ENCODE results near the gene CEP112. TPM values are rescaled to one million over a fixed set of nuclear protein-coding genes. Genes with fewer than 3 reads are reported as not detected.

CEP112 gene
- total and polyA plus RNA-seq, 2 of the 4 experiments (the other 2 are of a cell fraction), result 2.5 to 5.6 TPM

DNA sequence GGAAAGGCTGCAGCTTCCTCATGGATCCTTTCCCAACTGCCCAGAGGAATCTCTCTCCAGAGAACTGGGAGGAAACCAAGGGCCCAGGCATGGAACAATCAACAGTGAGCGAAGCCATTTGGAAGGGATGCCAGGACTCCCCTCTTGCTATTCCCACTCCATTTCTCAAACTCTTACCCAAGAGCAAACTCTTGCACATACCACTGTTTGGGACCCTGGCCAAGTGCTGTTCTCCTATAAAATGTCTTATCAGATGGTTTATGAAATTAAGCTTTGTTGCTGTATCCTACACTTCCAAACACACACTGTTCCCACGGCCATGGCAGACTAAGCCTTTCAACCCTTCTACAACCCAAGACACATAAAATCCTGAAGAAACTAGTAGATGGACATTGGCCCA lies 582.2 kb downstream of the CEP112 start:
- H4K20me1 ChIP-seq (ENCODE audit: insufficient read depth, low read length), result no peaks in the 10 kb centered on the region
- no peak overlapping the region for H2AFZ ChIP-seq (replicated peaks; ENCODE audit: low read length, poor library complexity)
- H3K14ac ChIP-seq (replicated peaks; ENCODE audit: low read depth, low read length), result no peak overlapping the region
- no peak overlapping the region for H2BK5ac ChIP-seq (ENCODE audit: low read depth, low read length, poor library complexity, severe bottlenecking)
- TF ChIP-seq POLR2A (IDR thresholded peaks at IDR 0.05; ENCODE audit: low read depth, low read length) (no peak), SMC3 (IDR thresholded peaks at IDR 0.05; ENCODE audit: low read depth, low read length) (no peak), MXI1 (IDR thresholded peaks at IDR 0.05; ENCODE audit: borderline replicate concordance, low read depth, low read length) (no peak), FOS (IDR thresholded peaks at IDR 0.05; ENCODE audit: low read depth, low read length) (no peak), RFX5 (IDR thresholded peaks at IDR 0.05; ENCODE audit: low read depth, low read length) (no peak), CHD1 (IDR thresholded peaks at IDR 0.05; ENCODE audit: low read depth, low read length) (no peak), BHLHE40 (IDR thresholded peaks at IDR 0.05; ENCODE audit: low read depth, low read length) (no peak), RAD21 (IDR thresholded peaks at IDR 0.05; ENCODE audit: low read length) (no peak), RCOR1 (IDR thresholded peaks at IDR 0.05; ENCODE audit: insufficient replicate concordance, low read length) (no peak), NFE2L2 (IDR thresholded peaks at IDR 0.05; ENCODE audit: low read depth, low read length) (no peak), MAFK (IDR thresholded peaks at IDR 0.05; ENCODE audit: low read depth, low read length) (no peak), MAZ (IDR thresholded peaks at IDR 0.05; ENCODE audit: borderline replicate concordance, low read depth, low read length) (no peak)
- TF ChIP-seq, protein P1, sequence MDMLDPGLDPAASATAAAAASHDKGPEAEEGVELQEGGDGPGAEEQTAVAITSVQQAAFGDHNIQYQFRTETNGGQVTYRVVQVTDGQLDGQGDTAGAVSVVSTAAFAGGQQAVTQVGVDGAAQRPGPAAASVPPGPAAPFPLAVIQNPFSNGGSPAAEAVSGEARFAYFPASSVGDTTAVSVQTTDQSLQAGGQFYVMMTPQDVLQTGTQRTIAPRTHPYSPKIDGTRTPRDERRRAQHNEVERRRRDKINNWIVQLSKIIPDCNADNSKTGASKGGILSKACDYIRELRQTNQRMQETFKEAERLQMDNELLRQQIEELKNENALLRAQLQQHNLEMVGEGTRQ (IDR thresholded peaks at IDR 0.05; ENCODE audit: low read depth, low read length), result no peak
- TF ChIP-seq, protein P2, sequence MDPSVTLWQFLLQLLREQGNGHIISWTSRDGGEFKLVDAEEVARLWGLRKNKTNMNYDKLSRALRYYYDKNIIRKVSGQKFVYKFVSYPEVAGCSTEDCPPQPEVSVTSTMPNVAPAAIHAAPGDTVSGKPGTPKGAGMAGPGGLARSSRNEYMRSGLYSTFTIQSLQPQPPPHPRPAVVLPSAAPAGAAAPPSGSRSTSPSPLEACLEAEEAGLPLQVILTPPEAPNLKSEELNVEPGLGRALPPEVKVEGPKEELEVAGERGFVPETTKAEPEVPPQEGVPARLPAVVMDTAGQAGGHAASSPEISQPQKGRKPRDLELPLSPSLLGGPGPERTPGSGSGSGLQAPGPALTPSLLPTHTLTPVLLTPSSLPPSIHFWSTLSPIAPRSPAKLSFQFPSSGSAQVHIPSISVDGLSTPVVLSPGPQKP (IDR thresholded peaks at IDR 0.05; ENCODE audit: borderline replicate concordance, low read depth, low read length), result no peak
- TF ChIP-seq, protein P3, sequence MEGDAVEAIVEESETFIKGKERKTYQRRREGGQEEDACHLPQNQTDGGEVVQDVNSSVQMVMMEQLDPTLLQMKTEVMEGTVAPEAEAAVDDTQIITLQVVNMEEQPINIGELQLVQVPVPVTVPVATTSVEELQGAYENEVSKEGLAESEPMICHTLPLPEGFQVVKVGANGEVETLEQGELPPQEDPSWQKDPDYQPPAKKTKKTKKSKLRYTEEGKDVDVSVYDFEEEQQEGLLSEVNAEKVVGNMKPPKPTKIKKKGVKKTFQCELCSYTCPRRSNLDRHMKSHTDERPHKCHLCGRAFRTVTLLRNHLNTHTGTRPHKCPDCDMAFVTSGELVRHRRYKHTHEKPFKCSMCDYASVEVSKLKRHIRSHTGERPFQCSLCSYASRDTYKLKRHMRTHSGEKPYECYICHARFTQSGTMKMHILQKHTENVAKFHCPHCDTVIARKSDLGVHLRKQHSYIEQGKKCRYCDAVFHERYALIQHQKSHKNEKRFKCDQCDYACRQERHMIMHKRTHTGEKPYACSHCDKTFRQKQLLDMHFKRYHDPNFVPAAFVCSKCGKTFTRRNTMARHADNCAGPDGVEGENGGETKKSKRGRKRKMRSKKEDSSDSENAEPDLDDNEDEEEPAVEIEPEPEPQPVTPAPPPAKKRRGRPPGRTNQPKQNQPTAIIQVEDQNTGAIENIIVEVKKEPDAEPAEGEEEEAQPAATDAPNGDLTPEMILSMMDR (conservative IDR thresholded peaks at IDR 0.05; ENCODE audit: low read depth, low read length), result no peak
- H3K36me3 ChIP-seq (ENCODE audit: control insufficient read depth, insufficient read depth, low read length), result no peaks in the 10 kb centered on the region
- no CpG with 5 or more reads among the region's 2 CpGs for WGBS, 2 experiments (ENCODE audit: extremely low coverage in 2 of 2, insufficient read length in 1 of 2)
- intact Hi-C loops (cut with micrococcal nuclease), result no loop called here
- no peak overlapping the region for H3K18ac ChIP-seq (ENCODE audit: low read depth, low read length)
- no peak overlapping the region for H2BK20ac ChIP-seq (ENCODE audit: low read depth, low read length)
- no peak overlapping the region for H2BK15ac ChIP-seq (ENCODE audit: low read depth, low read length)
- no peak overlapping the region for H4K5ac ChIP-seq (ENCODE audit: low read depth, low read length)
- no peak overlapping the region for H3K9ac ChIP-seq (ENCODE audit: low read depth, low read length)
- H3K23ac ChIP-seq (ENCODE audit: low read depth, low read length), result no peak overlapping the region
- peaks cover 4% of the 10 kb centered on the region for H3K27me3 ChIP-seq (ENCODE audit: control insufficient read depth, insufficient read depth, low read length)
- ChIA-PET CTCF (no interaction called here), POLR2A (ENCODE audit: unreplicated experiment) (no interaction called here)
- no peaks in the 10 kb centered on the region for H3K9me3 ChIP-seq (ENCODE audit: control insufficient read depth, insufficient read depth, low read length)
- no peak overlapping the region for H4K91ac ChIP-seq (ENCODE audit: insufficient read depth, low read depth, low read length)
- dilution Hi-C loops (cut with HindIII; ENCODE audit: low sequenced_read_pairs, unreplicated experiment), result no loop called here
- in situ Hi-C loops (cut with MboI; ENCODE audit: low sequenced_read_pairs), result no loop called here
- H2AK5ac ChIP-seq (ENCODE audit: low read depth, low read length), result no peak overlapping the region
- H3K4me1 ChIP-seq (ENCODE audit: control insufficient read depth, insufficient read depth, low read length), result no peaks in the 10 kb centered on the region; the same call in 1 of the 2 replicates
- no peak overlapping the region for H2BK120ac ChIP-seq (ENCODE audit: low read depth, low read length)
- ATAC-seq (ENCODE audit: low read depth) (no peak), DNase-seq (no peak)
- H3K4me3 ChIP-seq (ENCODE audit: insufficient read depth, low read depth, low read length), result no peak overlapping the region
- H3K4me2 ChIP-seq (ENCODE audit: low read depth, low read length), result no peak overlapping the region
- no peaks in the 10 kb centered on the region for H3K79me1 ChIP-seq (ENCODE audit: low read depth in 1 of 2, low read length in 2 of 2)
- no peak overlapping the region for H3K56ac ChIP-seq (ENCODE audit: extremely low read depth, insufficient read depth, low read length)
- H3K27ac ChIP-seq (ENCODE audit: insufficient read depth, low read length), result no peak overlapping the region
- no peak overlapping the region for H4K8ac ChIP-seq (ENCODE audit: low read depth in 2 of 2, low read length in 2 of 2)
- no TSS peak for BruUV-seq (replicated peaks)
- H2AK9ac ChIP-seq (replicated peaks; ENCODE audit: low read depth, low read length, poor library complexity), result no peak overlapping the region
- H3K9me1 ChIP-seq (ENCODE audit: insufficient read depth, low read length), result no peaks in the 10 kb centered on the region
- H3K4ac ChIP-seq (ENCODE audit: low read depth, low read length), result no peak overlapping the region

Data from IMR-90 (cell line).